ENCODE results near the gene ST6GALNAC6.
A peak's percentile ranks its signal among the peaks of the same experiment; 100 is the strongest.

DNA sequence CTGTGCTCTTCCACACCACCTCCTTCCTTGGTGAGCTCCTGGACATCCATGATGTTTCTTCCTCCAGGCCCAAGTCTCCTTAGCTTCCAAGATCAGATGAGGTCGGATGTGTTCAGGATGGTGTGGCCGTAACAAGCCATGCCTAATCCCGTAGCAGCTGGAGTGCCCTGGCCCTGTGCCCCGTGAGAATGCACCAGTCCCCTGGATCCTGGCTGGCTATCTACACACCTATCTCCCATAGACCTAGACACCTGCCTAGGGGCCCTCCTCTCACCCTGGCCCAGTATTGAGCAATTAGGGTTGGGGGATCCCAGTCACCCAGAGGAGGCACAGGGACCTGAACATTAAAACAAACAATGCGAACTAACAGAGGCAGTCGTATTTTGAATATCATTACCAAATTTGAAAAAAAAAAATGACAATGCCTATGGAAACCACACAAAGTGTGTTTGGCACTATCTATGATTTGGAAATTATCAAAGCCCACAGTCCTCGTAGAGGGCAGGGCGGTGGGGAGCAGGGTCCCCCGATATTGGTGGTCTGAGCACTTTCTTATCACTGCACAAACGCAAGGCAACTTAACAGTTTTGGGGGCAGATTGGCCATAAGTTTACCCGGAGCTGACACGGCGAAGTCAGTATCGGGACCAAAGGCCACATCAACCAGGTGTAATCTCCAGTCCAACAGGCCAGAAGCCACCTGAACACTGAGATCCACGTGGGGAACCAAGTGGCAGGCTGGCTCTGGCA is 58.1 kb downstream of the ST6GALNAC6 start:
- TF ChIP-seq TAF1 (conservative IDR thresholded peaks at IDR 0.05) (no peak), FOXA2 (IDR thresholded peaks at IDR 0.05) (no peak), FOXA1 (IDR thresholded peaks at IDR 0.05) (no peak), NR2F2 (IDR thresholded peaks at IDR 0.05) (no peak), EGR1 (IDR thresholded peaks at IDR 0.05; ENCODE audit: low read depth in 2 of 2) (no peak), HNF4A (conservative IDR thresholded peaks at IDR 0.05) (peak in 1 of 2 donors; percentile 5), GABPA (IDR thresholded peaks at IDR 0.05 in 1 of 2, conservative IDR thresholded peaks at IDR 0.05 in 1 of 2) (no peak)
- TF ChIP-seq, protein P1, sequence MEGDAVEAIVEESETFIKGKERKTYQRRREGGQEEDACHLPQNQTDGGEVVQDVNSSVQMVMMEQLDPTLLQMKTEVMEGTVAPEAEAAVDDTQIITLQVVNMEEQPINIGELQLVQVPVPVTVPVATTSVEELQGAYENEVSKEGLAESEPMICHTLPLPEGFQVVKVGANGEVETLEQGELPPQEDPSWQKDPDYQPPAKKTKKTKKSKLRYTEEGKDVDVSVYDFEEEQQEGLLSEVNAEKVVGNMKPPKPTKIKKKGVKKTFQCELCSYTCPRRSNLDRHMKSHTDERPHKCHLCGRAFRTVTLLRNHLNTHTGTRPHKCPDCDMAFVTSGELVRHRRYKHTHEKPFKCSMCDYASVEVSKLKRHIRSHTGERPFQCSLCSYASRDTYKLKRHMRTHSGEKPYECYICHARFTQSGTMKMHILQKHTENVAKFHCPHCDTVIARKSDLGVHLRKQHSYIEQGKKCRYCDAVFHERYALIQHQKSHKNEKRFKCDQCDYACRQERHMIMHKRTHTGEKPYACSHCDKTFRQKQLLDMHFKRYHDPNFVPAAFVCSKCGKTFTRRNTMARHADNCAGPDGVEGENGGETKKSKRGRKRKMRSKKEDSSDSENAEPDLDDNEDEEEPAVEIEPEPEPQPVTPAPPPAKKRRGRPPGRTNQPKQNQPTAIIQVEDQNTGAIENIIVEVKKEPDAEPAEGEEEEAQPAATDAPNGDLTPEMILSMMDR (IDR thresholded peaks at IDR 0.05; ENCODE audit: low read depth, low read length, missing input control) = no peak
- TF ChIP-seq, protein P2, sequence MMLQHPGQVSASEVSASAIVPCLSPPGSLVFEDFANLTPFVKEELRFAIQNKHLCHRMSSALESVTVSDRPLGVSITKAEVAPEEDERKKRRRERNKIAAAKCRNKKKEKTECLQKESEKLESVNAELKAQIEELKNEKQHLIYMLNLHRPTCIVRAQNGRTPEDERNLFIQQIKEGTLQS (IDR thresholded peaks at IDR 0.05) = no peak
- TF ChIP-seq, protein P3, sequence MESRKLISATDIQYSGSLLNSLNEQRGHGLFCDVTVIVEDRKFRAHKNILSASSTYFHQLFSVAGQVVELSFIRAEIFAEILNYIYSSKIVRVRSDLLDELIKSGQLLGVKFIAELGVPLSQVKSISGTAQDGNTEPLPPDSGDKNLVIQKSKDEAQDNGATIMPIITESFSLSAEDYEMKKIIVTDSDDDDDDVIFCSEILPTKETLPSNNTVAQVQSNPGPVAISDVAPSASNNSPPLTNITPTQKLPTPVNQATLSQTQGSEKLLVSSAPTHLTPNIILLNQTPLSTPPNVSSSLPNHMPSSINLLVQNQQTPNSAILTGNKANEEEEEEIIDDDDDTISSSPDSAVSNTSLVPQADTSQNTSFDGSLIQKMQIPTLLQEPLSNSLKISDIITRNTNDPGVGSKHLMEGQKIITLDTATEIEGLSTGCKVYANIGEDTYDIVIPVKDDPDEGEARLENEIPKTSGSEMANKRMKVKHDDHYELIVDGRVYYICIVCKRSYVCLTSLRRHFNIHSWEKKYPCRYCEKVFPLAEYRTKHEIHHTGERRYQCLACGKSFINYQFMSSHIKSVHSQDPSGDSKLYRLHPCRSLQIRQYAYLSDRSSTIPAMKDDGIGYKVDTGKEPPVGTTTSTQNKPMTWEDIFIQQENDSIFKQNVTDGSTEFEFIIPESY (IDR thresholded peaks at IDR 0.05) = no peak
- TF ChIP-seq, protein P4, sequence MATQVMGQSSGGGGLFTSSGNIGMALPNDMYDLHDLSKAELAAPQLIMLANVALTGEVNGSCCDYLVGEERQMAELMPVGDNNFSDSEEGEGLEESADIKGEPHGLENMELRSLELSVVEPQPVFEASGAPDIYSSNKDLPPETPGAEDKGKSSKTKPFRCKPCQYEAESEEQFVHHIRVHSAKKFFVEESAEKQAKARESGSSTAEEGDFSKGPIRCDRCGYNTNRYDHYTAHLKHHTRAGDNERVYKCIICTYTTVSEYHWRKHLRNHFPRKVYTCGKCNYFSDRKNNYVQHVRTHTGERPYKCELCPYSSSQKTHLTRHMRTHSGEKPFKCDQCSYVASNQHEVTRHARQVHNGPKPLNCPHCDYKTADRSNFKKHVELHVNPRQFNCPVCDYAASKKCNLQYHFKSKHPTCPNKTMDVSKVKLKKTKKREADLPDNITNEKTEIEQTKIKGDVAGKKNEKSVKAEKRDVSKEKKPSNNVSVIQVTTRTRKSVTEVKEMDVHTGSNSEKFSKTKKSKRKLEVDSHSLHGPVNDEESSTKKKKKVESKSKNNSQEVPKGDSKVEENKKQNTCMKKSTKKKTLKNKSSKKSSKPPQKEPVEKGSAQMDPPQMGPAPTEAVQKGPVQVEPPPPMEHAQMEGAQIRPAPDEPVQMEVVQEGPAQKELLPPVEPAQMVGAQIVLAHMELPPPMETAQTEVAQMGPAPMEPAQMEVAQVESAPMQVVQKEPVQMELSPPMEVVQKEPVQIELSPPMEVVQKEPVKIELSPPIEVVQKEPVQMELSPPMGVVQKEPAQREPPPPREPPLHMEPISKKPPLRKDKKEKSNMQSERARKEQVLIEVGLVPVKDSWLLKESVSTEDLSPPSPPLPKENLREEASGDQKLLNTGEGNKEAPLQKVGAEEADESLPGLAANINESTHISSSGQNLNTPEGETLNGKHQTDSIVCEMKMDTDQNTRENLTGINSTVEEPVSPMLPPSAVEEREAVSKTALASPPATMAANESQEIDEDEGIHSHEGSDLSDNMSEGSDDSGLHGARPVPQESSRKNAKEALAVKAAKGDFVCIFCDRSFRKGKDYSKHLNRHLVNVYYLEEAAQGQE (IDR thresholded peaks at IDR 0.05) = no peak
